ENCODE measurements around the gene TTC7B.

TTC7B gene

GRCh38 chr14:90567191-90567590 is 249.0 kb downstream of the TTC7B start:
- Histone ChIP-seq H3K4me3 (ENCODE audit: low read length) (no peak overlapping the region), H3K9me3 (ENCODE audit: control insufficient read depth, low read length) (no peaks in the 10 kb centered on the region), H3K36me3 (ENCODE audit: control insufficient read depth, insufficient read depth, low read length) (no peaks in the 10 kb centered on the region), H3K4me1 (ENCODE audit: control insufficient read depth, insufficient read depth, low read length) (no peaks in the 10 kb centered on the region), H3K9ac (ENCODE audit: low read length) (no peak overlapping the region), H3K27me3 (ENCODE audit: control insufficient read depth, insufficient read depth, low read length) (no peaks in the 10 kb centered on the region)

- Histone ChIP-seq H3K36me3 (ENCODE audit: control insufficient read depth, insufficient read depth, low read length) (no peaks in the 10 kb centered on the region), H3K27me3 (ENCODE audit: control insufficient read depth, insufficient read depth, low read length) (no peaks in the 10 kb centered on the region), H3K9ac (ENCODE audit: low read length) (no peak overlapping the region), H3K4me3 (ENCODE audit: low read length) (no peak overlapping the region), H3K4me1 (ENCODE audit: control insufficient read depth, insufficient read depth, low read length) (no peaks in the 10 kb centered on the region), H3K9me3 (ENCODE audit: control insufficient read depth, low read length) (no peaks in the 10 kb centered on the region)
Observed at GRCh38 chr14:90566481-90566880, 249.7 kb downstream of the TTC7B start.

GRCh38 chr14:90564496-90564895 is 251.7 kb downstream of the TTC7B start:
- H3K27me3 ChIP-seq (ENCODE audit: control insufficient read depth, insufficient read depth, low read length): no peaks in the 10 kb centered on the region
- H3K36me3 ChIP-seq (ENCODE audit: control insufficient read depth, insufficient read depth, low read length): no peaks in the 10 kb centered on the region
- no peaks in the 10 kb centered on the region for H3K4me1 ChIP-seq (ENCODE audit: control insufficient read depth, insufficient read depth, low read length)
- no peak overlapping the region for H3K4me3 ChIP-seq (ENCODE audit: low read length)
- no peak overlapping the region for H3K9ac ChIP-seq (ENCODE audit: low read length)
- H3K9me3 ChIP-seq (ENCODE audit: control insufficient read depth, low read length): no peaks in the 10 kb centered on the region

GRCh38 chr14:90562652-90563051 is 253.6 kb downstream of the TTC7B start:
- Histone ChIP-seq H3K27me3 (ENCODE audit: control insufficient read depth, insufficient read depth, low read length) (no peaks in the 10 kb centered on the region), H3K9ac (ENCODE audit: low read length) (no peak overlapping the region), H3K36me3 (ENCODE audit: control insufficient read depth, insufficient read depth, low read length) (no peaks in the 10 kb centered on the region), H3K4me1 (ENCODE audit: control insufficient read depth, insufficient read depth, low read length) (no peaks in the 10 kb centered on the region), H3K4me3 (ENCODE audit: low read length) (no peak overlapping the region), H3K9me3 (ENCODE audit: control insufficient read depth, low read length) (no peaks in the 10 kb centered on the region)

- no peaks in the 10 kb centered on the region for H3K9me3 ChIP-seq (ENCODE audit: control insufficient read depth, low read length)
- no peaks in the 10 kb centered on the region for H3K36me3 ChIP-seq (ENCODE audit: control insufficient read depth, insufficient read depth, low read length)
- H3K4me1 ChIP-seq (ENCODE audit: control insufficient read depth, insufficient read depth, low read length): no peaks in the 10 kb centered on the region
- H3K4me3 ChIP-seq (ENCODE audit: low read length): no peak overlapping the region
- no peaks in the 10 kb centered on the region for H3K27me3 ChIP-seq (ENCODE audit: control insufficient read depth, insufficient read depth, low read length)
- H3K9ac ChIP-seq (ENCODE audit: low read length): no peak overlapping the region
Observed at GRCh38 chr14:90561920-90562319, 254.3 kb downstream of the TTC7B start.

GRCh38 chr14:90560991-90561390 is 255.2 kb downstream of the TTC7B start:
- Histone ChIP-seq H3K4me1 (ENCODE audit: control insufficient read depth, insufficient read depth, low read length) (peaks cover 8% of the 10 kb centered on the region), H3K9me3 (ENCODE audit: control insufficient read depth, low read length) (no peaks in the 10 kb centered on the region), H3K36me3 (ENCODE audit: control insufficient read depth, insufficient read depth, low read length) (no peaks in the 10 kb centered on the region), H3K4me3 (ENCODE audit: low read length) (no peak overlapping the region), H3K27me3 (ENCODE audit: control insufficient read depth, insufficient read depth, low read length) (no peaks in the 10 kb centered on the region), H3K9ac (ENCODE audit: low read length) (no peak overlapping the region)

- Histone ChIP-seq H3K4me3 (ENCODE audit: low read length) (no peak overlapping the region), H3K4me1 (ENCODE audit: control insufficient read depth, insufficient read depth, low read length) (peaks cover 12% of the 10 kb centered on the region), H3K27me3 (ENCODE audit: control insufficient read depth, insufficient read depth, low read length) (peaks cover 3% of the 10 kb centered on the region), H3K9ac (ENCODE audit: low read length) (no peak overlapping the region), H3K36me3 (ENCODE audit: control insufficient read depth, insufficient read depth, low read length) (no peaks in the 10 kb centered on the region), H3K9me3 (ENCODE audit: control insufficient read depth, low read length) (no peaks in the 10 kb centered on the region)
Observed at GRCh38 chr14:90560558-90560957, 255.7 kb downstream of the TTC7B start.

GRCh38 chr14:90559811-90560492 is 256.3 kb downstream of the TTC7B start:
- H3K36me3 ChIP-seq (ENCODE audit: control insufficient read depth, insufficient read depth, low read length): no peaks in the 10 kb centered on the region
- peaks cover 12% of the 10 kb centered on the region for H3K4me1 ChIP-seq (ENCODE audit: control insufficient read depth, insufficient read depth, low read length)
- H3K9me3 ChIP-seq (ENCODE audit: control insufficient read depth, low read length): no peaks in the 10 kb centered on the region
- H3K9ac ChIP-seq (ENCODE audit: low read length): no peak overlapping the region
- peaks cover 6% of the 10 kb centered on the region for H3K27me3 ChIP-seq (ENCODE audit: control insufficient read depth, insufficient read depth, low read length)
- H3K4me3 ChIP-seq (ENCODE audit: low read length): no peak overlapping the region

GRCh38 chr14:90558983-90559590 is 257.1 kb downstream of the TTC7B start:
- Histone ChIP-seq H3K4me3 (ENCODE audit: low read length) (no peak overlapping the region), H3K4me1 (ENCODE audit: control insufficient read depth, insufficient read depth, low read length) (peaks cover 12% of the 10 kb centered on the region), H3K36me3 (ENCODE audit: control insufficient read depth, insufficient read depth, low read length) (no peaks in the 10 kb centered on the region), H3K27me3 (ENCODE audit: control insufficient read depth, insufficient read depth, low read length) (peaks cover 6% of the 10 kb centered on the region), H3K9ac (ENCODE audit: low read length) (no peak overlapping the region), H3K9me3 (ENCODE audit: control insufficient read depth, low read length) (no peaks in the 10 kb centered on the region)

- Histone ChIP-seq H3K36me3 (ENCODE audit: control insufficient read depth, insufficient read depth, low read length) (no peaks in the 10 kb centered on the region), H3K4me1 (ENCODE audit: control insufficient read depth, insufficient read depth, low read length) (peaks cover 12% of the 10 kb centered on the region), H3K27me3 (ENCODE audit: control insufficient read depth, insufficient read depth, low read length) (peaks cover 6% of the 10 kb centered on the region), H3K4me3 (ENCODE audit: low read length) (no peak overlapping the region), H3K9ac (ENCODE audit: low read length) (no peak overlapping the region), H3K9me3 (ENCODE audit: control insufficient read depth, low read length) (no peaks in the 10 kb centered on the region)
Observed at GRCh38 chr14:90558041-90558982, 257.9 kb downstream of the TTC7B start.

GRCh38 chr14:90557516-90557915 is 258.7 kb downstream of the TTC7B start:
- H3K9me3 ChIP-seq (ENCODE audit: control insufficient read depth, low read length): no peaks in the 10 kb centered on the region
- no peak overlapping the region for H3K4me3 ChIP-seq (ENCODE audit: low read length)
- H3K4me1 ChIP-seq (ENCODE audit: control insufficient read depth, insufficient read depth, low read length): peaks cover 12% of the 10 kb centered on the region
- no peak overlapping the region for H3K9ac ChIP-seq (ENCODE audit: low read length)
- H3K36me3 ChIP-seq (ENCODE audit: control insufficient read depth, insufficient read depth, low read length): no peaks in the 10 kb centered on the region
- peaks cover 6% of the 10 kb centered on the region for H3K27me3 ChIP-seq (ENCODE audit: control insufficient read depth, insufficient read depth, low read length)

Data from mucosa of stomach (tissue), 1 donor.